Vein endothelial cell (primary cell): Measurements from ENCODE around the gene PLA2G2A. TPM values are rescaled to one million over a fixed set of nuclear protein-coding genes. Genes with fewer than 3 reads are reported as not detected.

Experiments used
- total RNA-seq: library from RNA; depleted of rRNA; stranded (reverse); fragments of >200 nt; gene quantifications from 2 replicates; pipeline ENCODE4 v1.2.3, GENCODE V29; 2012

Gene PLA2G2A
- not detected in 2 replicates for total RNA-seq

GRCh38 chr1:19979494-19979977 lies at the start of gene PLA2G2A:
TSS of gene PLA2G2A (minus strand) at chr1:19979618. CDS start at chr1:19978773, 845 bp downstream.

Other genes starting within 250 kb of the PLA2G2A start
- gene TMCO4, start 179.7 kb downstream of the PLA2G2A start, total RNA-seq, result 12.6 and 12.7 TPM in 2 replicates
- not detected in 2 replicates for gene RNF186, start 164.3 kb downstream of the PLA2G2A start, total RNA-seq
- gene OTUD3, start 97.2 kb downstream of the PLA2G2A start, total RNA-seq, result 3.6 and 5.3 TPM in 2 replicates
- not detected in 2 replicates for gene PLA2G2E, start 56.0 kb downstream of the PLA2G2A start, total RNA-seq
- gene PLA2G5, start 90.6 kb upstream of the PLA2G2A start, total RNA-seq, result not detected in 2 replicates
- gene PLA2G2D, start 139.9 kb upstream of the PLA2G2A start, total RNA-seq, result not detected in 2 replicates
- not detected in 2 replicates for gene PLA2G2F, start 159.7 kb upstream of the PLA2G2A start, total RNA-seq
- under 0.01 TPM in 1 of 2 replicates, not detected in the other for gene UBXN10, start 206.5 kb upstream of the PLA2G2A start, total RNA-seq
- not detected in 2 replicates for gene PLA2G2C, start 206.9 kb upstream of the PLA2G2A start, total RNA-seq